GM13977 (cell line): ENCODE results near the gene STXBP2.

Source experiments
- DNase-seq: peaks from one replicate; pipeline ENCODE4 v3.0.0; 2012; ENCODE audit warnings: low spot score
- in situ Hi-C: fragments of 300-500 bp; cut with MboI; formaldehyde crosslinking; loops from one replicate; pipeline ENCODE4 v1.12.0; 2022; ENCODE audit warnings: low sequenced_read_pairs, low pct_unique_long_range_greater_than_20kb, mixed read lengths, inconsistent platforms; ENCODE audit not compliant: unreplicated experiment
- TF ChIP-seq, protein P1 (sequence below): IDR thresholded peaks from 2 replicates; pipeline ENCODE4 v1.5.1; 2012; ENCODE audit warnings: mild to moderate bottlenecking, control low read depth; ENCODE audit not compliant: insufficient read depth; ENCODE audit errors: extremely low read depth, missing control alignments

Gene STXBP2

DNA sequence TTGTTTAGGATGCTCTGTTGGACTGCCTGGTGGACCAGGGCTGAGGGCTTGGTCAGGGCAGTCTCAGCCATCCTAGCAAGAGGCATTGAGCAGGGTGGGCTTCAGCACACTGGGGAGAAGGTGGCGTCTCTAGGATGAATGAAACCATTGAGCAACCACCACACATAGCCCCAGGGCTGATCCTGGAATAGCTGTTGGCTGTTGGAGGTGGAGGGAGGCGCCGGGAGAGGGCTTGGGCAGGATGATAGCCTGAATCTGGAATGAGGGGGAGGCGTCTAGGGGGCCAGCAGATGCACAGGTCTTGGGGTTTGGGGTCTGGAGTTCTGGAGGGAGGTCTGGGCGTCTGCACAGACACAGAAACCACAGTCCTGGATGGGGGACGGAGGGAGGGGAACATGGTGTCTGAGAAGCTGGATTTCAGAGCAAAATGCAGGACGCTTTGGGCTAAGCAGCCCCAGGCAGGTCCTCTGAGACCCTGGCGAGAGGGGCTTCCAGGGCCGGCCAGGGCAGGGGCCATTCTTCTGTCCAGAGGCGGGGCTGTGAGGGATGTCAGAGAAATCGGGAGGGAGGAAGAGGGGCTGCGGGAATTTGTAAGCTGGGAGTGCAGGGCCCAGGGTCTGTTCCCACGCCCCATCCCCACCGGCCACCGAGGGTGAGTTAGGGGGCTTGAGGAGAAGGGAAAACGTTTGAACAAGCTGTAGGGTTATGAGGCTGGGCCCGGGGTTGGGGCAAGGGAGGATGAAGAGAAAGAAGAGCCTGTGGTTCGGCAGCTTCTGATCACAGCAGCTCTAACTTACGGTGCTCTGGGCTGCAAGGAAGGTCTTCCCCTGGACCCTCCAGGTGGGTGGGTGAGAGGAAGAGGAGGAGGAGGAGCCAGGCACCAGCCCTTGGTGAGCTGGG, 48.9 kb downstream of the STXBP2 start:
- in situ Hi-C loops, result no loop called here
- no peak for DNase-seq
- TF ChIP-seq, protein P1, sequence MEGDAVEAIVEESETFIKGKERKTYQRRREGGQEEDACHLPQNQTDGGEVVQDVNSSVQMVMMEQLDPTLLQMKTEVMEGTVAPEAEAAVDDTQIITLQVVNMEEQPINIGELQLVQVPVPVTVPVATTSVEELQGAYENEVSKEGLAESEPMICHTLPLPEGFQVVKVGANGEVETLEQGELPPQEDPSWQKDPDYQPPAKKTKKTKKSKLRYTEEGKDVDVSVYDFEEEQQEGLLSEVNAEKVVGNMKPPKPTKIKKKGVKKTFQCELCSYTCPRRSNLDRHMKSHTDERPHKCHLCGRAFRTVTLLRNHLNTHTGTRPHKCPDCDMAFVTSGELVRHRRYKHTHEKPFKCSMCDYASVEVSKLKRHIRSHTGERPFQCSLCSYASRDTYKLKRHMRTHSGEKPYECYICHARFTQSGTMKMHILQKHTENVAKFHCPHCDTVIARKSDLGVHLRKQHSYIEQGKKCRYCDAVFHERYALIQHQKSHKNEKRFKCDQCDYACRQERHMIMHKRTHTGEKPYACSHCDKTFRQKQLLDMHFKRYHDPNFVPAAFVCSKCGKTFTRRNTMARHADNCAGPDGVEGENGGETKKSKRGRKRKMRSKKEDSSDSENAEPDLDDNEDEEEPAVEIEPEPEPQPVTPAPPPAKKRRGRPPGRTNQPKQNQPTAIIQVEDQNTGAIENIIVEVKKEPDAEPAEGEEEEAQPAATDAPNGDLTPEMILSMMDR, result no peak

DNA sequence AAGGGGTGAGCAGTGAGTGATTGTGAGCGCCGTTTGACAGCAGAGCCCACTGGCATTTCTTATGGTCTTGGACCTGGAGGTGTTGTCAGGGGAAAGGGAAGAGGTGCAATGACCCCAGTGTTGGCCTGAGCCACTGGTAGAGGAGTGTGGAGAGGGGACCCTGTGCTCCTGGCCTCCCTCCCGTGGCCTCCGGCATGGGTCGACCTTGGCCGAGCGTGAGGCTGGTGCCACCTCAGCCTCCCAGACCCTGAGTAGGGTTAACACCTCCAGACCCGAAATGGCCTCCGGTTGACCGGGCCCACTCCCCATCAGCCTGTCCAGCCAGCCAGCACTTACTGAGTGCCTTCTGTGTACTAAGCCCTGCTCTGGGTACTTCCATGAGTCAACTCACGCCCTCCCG, 50.3 kb downstream of the STXBP2 start:
- in situ Hi-C loops, result no loop called here
- TF ChIP-seq, protein P1, result no peak
- no peak for DNase-seq

DNA sequence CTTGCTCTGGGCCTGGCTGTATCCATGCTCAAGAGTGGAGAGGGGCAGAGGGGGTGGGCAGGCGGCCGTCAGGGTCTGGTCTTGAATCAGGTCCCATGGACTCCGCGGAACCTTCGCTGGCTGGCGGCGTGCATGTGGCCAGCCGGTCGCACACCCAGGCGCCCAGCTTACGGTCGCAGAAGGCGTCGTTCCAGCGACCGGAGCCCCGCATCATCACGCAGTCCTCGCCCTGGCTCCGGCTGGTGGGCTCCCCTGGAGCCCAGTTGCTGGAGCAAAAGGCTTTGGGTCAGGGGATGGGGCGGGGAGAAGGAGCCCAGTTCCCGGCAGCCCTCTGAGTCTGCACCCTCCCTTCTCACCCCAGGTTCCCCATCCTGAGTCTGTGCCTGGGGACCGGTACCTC, 52.3 kb downstream of the STXBP2 start:
- in situ Hi-C loops, result no loop called here
- DNase-seq, result no peak
- TF ChIP-seq, protein P1, result no peak

DNA sequence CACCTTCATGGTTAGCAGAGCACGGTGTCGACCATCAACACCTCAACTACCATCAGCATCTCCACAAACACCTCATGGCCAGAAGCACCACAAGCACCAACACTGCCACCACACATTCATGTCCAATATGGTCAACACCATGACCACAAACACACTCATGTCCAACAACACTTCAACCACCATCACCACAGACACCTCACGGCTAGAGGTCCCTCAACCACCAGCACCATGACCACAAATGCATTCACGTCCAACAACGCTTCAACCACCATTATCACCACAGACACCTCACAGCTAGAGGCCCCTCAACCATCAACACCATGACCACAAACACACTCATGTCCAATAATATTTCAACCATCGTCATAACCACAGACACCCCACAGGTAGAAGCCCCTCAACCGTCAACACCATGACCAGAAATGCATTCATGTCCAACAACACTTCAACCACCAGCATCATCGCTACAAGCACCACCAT, 53.9 kb downstream of the STXBP2 start:
- in situ Hi-C loops, result no loop called here
- no peak for DNase-seq
- TF ChIP-seq, protein P1, result no peak

DNA sequence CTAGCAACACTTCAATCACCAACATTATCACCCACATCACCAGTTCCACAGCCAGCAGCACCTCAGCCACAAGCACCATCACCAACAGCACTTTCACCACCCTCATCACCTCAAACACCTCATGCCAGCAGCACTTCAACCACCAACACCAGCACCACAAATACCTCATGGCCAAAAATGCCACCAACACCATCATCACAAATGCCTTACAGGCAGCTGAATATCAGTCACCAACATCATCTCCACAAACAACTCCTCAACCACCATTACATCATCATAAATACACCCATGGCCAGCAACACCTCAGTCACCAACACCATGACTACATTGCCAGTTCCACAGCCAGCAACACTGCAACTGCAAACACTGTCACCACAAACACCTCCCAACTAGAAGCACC, 54.6 kb downstream of the STXBP2 start:
- TF ChIP-seq, protein P1, result no peak
- in situ Hi-C loops, result no loop called here
- DNase-seq, result no peak

DNA sequence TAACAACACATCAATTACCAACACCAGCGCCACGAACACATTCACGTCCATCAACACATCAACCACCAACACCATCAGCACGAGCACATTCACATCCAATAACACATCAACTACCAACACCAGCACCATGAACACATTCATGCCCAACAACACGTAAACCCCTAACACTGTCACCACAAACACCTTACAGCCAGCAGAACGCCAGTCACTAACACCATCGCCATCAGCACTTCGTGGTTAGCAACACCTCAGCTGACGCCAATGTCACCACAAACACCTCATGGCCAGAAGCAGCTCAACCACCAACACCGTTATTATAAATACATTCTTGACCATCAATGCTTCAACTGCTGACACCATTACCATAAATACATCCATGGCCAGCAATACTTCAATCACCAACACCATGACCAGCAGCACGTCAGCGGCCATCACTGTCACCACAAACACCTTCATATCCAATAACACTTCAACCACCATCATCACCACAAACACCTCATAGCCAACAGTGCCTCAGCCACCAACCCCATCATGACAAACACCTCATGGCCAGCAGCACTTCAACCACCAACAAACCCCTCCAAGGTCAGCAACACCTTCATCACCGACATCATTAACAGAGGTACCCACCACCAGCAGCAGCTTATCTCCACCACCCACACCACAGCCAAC, 55.6 kb downstream of the STXBP2 start:
- TF ChIP-seq, protein P1, result no peak
- DNase-seq, result no peak
- in situ Hi-C loops, result no loop called here
